ENCODE measurements around the gene PDE11A. TPM values are rescaled to one million over a fixed set of nuclear protein-coding genes. Genes with fewer than 3 reads are reported as not detected.

PDE11A gene
- total RNA-seq, 6 experiments from 2014 or later, result 1.2 to 3.1 (median 1.4) TPM

GRCh38 chr2:177639262-177639914 lies 433.2 kb downstream of the PDE11A start:
- no peak for TF ChIP-seq CTCF (IDR thresholded peaks at IDR 0.05)
- Mint-ChIP-seq H3K4me3 (no peak overlapping the region), H3K9me3 (no peaks in the 10 kb centered on the region), H3K27ac (no peak overlapping the region), H3K27me3 (ENCODE audit: insufficient read depth) (peaks cover 8% of the 10 kb centered on the region), H3K4me1 (ENCODE audit: low read depth) (no peaks in the 10 kb centered on the region), H3K36me3 (ENCODE audit: low read depth) (no peaks in the 10 kb centered on the region)
- DNase-seq, result no peak

DNA sequence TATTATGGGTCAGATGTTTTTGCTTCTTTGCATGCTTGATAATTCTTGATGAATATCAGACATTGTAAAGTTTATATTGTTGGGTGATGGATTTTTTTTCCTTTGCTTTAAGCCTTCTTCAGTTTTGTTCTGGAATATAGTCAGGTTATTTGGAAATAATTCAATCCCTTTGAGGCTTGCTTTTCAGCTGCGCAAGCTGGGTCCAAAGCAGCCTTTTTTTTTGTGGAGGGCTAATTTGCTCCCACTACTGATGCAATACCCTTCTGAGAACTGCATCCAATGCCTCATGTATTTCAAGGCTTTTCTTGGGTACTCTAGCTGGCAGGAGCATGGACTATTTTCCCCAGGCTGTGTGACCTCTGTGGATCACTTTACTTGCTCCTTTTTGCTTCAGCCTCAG lies 434.1 kb downstream of the PDE11A start:
- peaks cover 8% of the 10 kb centered on the region for H3K27me3 Mint-ChIP-seq (ENCODE audit: insufficient read depth)
- H3K4me1 Mint-ChIP-seq (ENCODE audit: low read depth), result no peaks in the 10 kb centered on the region
- no peaks in the 10 kb centered on the region for H3K9me3 Mint-ChIP-seq
- no peaks in the 10 kb centered on the region for H3K36me3 Mint-ChIP-seq (ENCODE audit: low read depth)
- no peak overlapping the region for H3K4me3 Mint-ChIP-seq
- H3K27ac Mint-ChIP-seq, result no peak overlapping the region
- TF ChIP-seq CTCF (IDR thresholded peaks at IDR 0.05), result no peak
- no peak for DNase-seq

DNA sequence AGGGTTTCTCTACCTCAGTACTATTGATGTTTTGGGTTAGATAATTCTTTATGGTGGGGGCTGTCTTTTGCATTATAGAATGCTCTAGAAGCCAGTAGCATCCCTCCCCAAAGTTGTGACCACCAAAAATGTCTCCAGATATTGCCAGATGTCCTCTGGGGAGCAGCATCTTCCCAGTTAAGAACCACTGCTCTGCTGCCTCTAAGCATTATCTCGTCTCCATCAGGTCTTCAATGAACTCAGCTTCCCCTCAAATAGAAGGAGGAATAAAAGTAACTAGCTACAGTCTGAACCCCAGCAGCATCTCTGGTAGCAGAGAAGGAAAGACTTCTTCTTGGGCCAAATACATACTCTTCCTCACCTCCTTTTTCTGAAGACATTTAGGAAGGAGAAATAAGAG lies 435.9 kb downstream of the PDE11A start:
- H3K27me3 Mint-ChIP-seq (ENCODE audit: insufficient read depth), result peaks cover 5% of the 10 kb centered on the region

DNA sequence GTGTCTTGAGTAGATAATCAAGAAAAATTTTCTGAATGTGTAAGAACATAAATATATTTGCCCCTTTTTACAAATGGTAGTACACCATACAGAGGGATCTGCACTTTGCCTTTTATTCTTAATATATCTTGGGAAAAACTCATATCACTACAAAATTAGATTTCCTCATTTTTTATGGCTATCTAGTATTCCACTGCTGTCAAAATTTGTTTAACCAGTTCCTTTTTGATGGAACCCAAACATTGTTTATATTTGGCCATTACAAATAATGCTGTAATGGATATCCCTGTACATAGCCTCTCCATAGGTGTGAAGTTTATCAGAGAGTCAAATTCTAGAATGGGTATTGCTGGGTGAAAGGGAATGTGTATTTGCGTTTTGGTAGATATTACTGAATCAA lies 436.9 kb downstream of the PDE11A start:
- Mint-ChIP-seq H3K36me3 (ENCODE audit: low read depth) (no peaks in the 10 kb centered on the region), H3K4me1 (ENCODE audit: low read depth) (no peaks in the 10 kb centered on the region), H3K27ac (no peak overlapping the region), H3K9me3 (no peaks in the 10 kb centered on the region), H3K27me3 (ENCODE audit: insufficient read depth) (peaks cover under 1% of the 10 kb centered on the region), H3K4me3 (no peak overlapping the region)
- DNase-seq, result no peak
- no peak for TF ChIP-seq CTCF (IDR thresholded peaks at IDR 0.05)

More for the DNA sequence above, 435.9 kb downstream of the PDE11A start:
- TF ChIP-seq CTCF (IDR thresholded peaks at IDR 0.05), result no peak
- no peak for DNase-seq
- H3K36me3 Mint-ChIP-seq (ENCODE audit: low read depth), result no peaks in the 10 kb centered on the region
- H3K4me3 Mint-ChIP-seq, result no peak overlapping the region
- H3K4me1 Mint-ChIP-seq (ENCODE audit: low read depth), result no peaks in the 10 kb centered on the region
- no peak overlapping the region for H3K27ac Mint-ChIP-seq
- no peaks in the 10 kb centered on the region for H3K9me3 Mint-ChIP-seq

DNA sequence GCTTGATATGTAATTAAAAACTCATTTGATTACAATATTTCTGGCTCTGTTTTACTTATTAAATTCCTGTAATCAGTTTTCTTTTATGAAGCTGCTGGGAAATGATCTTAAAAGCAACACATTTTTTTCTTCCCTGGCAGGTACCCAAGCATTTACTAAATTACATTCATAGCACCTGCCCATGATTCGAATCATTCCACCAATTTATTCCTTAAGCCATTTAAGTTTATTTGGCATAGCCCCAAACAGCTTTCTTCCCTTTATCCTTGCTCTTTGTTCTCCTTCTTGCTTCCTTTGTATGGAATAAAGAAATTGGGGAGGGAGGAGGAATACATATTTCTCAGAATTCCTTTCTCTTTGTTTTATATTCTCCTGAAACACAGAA lies 438.7 kb downstream of the PDE11A start:
- no peaks in the 10 kb centered on the region for H3K9me3 Mint-ChIP-seq
- no peaks in the 10 kb centered on the region; the same call in none of the 2 replicates for H3K27me3 Mint-ChIP-seq (ENCODE audit: insufficient read depth)
- no peak for TF ChIP-seq CTCF (IDR thresholded peaks at IDR 0.05)
- no peaks in the 10 kb centered on the region for H3K36me3 Mint-ChIP-seq (ENCODE audit: low read depth)
- H3K27ac Mint-ChIP-seq, result no peak overlapping the region
- DNase-seq, result no peak
- no peaks in the 10 kb centered on the region for H3K4me1 Mint-ChIP-seq (ENCODE audit: low read depth)
- no peak overlapping the region for H3K4me3 Mint-ChIP-seq

Data from HFFc6 (cell line).